ENCODE measurements around the gene OPA1. TPM values are rescaled to one million over a fixed set of nuclear protein-coding genes. Genes with fewer than 3 reads are reported as not detected.

The OPA1 gene
- total and polyA plus RNA-seq, 2 of the 4 experiments (the other 2 are of a cell fraction): 17.8 to 73.7 TPM

DNA sequence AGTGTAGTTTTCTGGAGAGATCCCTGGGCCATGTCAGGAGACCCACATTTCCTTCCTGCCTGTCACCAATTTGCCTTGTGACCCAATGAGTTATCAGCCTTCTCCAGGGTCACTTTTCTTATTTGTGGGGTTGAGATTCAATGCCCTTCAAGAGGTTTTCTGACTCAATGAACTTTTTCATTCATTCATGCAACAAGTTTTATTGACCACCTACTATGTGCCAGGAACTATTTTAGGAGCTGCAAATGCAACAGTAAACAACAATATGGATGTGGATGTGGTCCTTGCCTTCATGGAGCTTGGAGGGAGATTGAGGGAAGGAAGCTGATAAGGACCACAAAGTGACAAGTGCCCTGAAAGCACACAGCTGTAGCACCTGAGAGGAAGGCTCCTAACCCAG is 142.8 kb downstream of the OPA1 start:
- ChIA-PET CTCF (no interaction called here), POLR2A (ENCODE audit: unreplicated experiment) (no interaction called here)
- H3K56ac ChIP-seq (ENCODE audit: extremely low read depth, insufficient read depth, low read length): no peak overlapping the region
- no TSS peak for BruUV-seq (replicated peaks)
- in situ Hi-C loops (cut with MboI; ENCODE audit: low sequenced_read_pairs) (no loop called here), dilution Hi-C loops (cut with HindIII; ENCODE audit: low sequenced_read_pairs, unreplicated experiment) (no loop called here), intact Hi-C loops (cut with micrococcal nuclease) (no loop called here)
- H2BK20ac ChIP-seq (ENCODE audit: low read depth, low read length): no peak overlapping the region
- no peaks in the 10 kb centered on the region for H3K9me3 ChIP-seq (ENCODE audit: control insufficient read depth, insufficient read depth, low read length)
- no peak overlapping the region for H3K18ac ChIP-seq (ENCODE audit: low read depth, low read length)
- no peak overlapping the region for H3K4me2 ChIP-seq (ENCODE audit: low read depth, low read length)
- H2BK15ac ChIP-seq (ENCODE audit: low read depth, low read length): no peak overlapping the region
- no peaks in the 10 kb centered on the region for H3K79me1 ChIP-seq (ENCODE audit: low read depth in 1 of 2, low read length in 2 of 2)
- no peak overlapping the region for H3K23ac ChIP-seq (ENCODE audit: low read depth, low read length)
- no peak overlapping the region for H2BK120ac ChIP-seq (ENCODE audit: low read depth, low read length)
- ATAC-seq (ENCODE audit: low read depth) (no peak), DNase-seq (no peak)
- H4K91ac ChIP-seq (ENCODE audit: insufficient read depth, low read depth, low read length): no peak overlapping the region
- TF ChIP-seq RAD21 (IDR thresholded peaks at IDR 0.05; ENCODE audit: low read length) (no peak), BHLHE40 (IDR thresholded peaks at IDR 0.05; ENCODE audit: low read depth, low read length) (no peak), RCOR1 (IDR thresholded peaks at IDR 0.05; ENCODE audit: insufficient replicate concordance, low read length) (no peak), CHD1 (IDR thresholded peaks at IDR 0.05; ENCODE audit: low read depth, low read length) (no peak), MXI1 (IDR thresholded peaks at IDR 0.05; ENCODE audit: borderline replicate concordance, low read depth, low read length) (no peak), NFE2L2 (IDR thresholded peaks at IDR 0.05; ENCODE audit: low read depth, low read length) (no peak), MAZ (IDR thresholded peaks at IDR 0.05; ENCODE audit: borderline replicate concordance, low read depth, low read length) (no peak), CEBPB (IDR thresholded peaks at IDR 0.05; ENCODE audit: low read depth, low read length) (no peak)
- TF ChIP-seq, protein P1, sequence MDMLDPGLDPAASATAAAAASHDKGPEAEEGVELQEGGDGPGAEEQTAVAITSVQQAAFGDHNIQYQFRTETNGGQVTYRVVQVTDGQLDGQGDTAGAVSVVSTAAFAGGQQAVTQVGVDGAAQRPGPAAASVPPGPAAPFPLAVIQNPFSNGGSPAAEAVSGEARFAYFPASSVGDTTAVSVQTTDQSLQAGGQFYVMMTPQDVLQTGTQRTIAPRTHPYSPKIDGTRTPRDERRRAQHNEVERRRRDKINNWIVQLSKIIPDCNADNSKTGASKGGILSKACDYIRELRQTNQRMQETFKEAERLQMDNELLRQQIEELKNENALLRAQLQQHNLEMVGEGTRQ (IDR thresholded peaks at IDR 0.05; ENCODE audit: low read depth, low read length): no peak
- H4K8ac ChIP-seq (ENCODE audit: low read depth in 2 of 2, low read length in 2 of 2): no peak overlapping the region
- H3K27ac ChIP-seq (ENCODE audit: insufficient read depth, low read length): no peak overlapping the region
- H4K20me1 ChIP-seq (ENCODE audit: insufficient read depth, low read length): no peaks in the 10 kb centered on the region
- H3K36me3 ChIP-seq (ENCODE audit: control insufficient read depth, insufficient read depth, low read length): no peaks in the 10 kb centered on the region
- H3K9ac ChIP-seq (ENCODE audit: low read depth, low read length): no peak overlapping the region
- no peak overlapping the region for H3K4ac ChIP-seq (ENCODE audit: low read depth, low read length)
- no peak overlapping the region for H2BK5ac ChIP-seq (ENCODE audit: low read depth, low read length, poor library complexity, severe bottlenecking)
- no peak overlapping the region for H2AFZ ChIP-seq (replicated peaks; ENCODE audit: low read length, poor library complexity)
- no peak overlapping the region for H2AK9ac ChIP-seq (replicated peaks; ENCODE audit: low read depth, low read length, poor library complexity)
- H2AK5ac ChIP-seq (ENCODE audit: low read depth, low read length): no peak overlapping the region
- H3K4me1 ChIP-seq (ENCODE audit: control insufficient read depth, insufficient read depth, low read length): peaks cover 3% of the 10 kb centered on the region; the same call in 1 of the 2 replicates
- no peak overlapping the region for H3K14ac ChIP-seq (replicated peaks; ENCODE audit: low read depth, low read length)
- peaks cover 3% of the 10 kb centered on the region for H3K27me3 ChIP-seq (ENCODE audit: control insufficient read depth, insufficient read depth, low read length)
- no peaks in the 10 kb centered on the region for H3K9me1 ChIP-seq (ENCODE audit: insufficient read depth, low read length)
- no peak overlapping the region for H4K5ac ChIP-seq (ENCODE audit: low read depth, low read length)
- no peak overlapping the region for H3K4me3 ChIP-seq (ENCODE audit: insufficient read depth, low read depth, low read length)
